Stimulated activated CD8-positive, alpha-beta memory T cell treated with anti-CD3 and anti-CD28 coated beads, Interleukin-15, amount 100 ng/mL, for 24 hours (primary cell): Measurements from ENCODE around the gene CLDN14.
"Not testable (repeated sequence)": the region's sequence is repeated elsewhere in the genome, so short reads cannot be mapped to it uniquely, and the experiment has no call there.

Source experiments
- DNase-seq: peaks from one replicate; pipeline ENCODE4 v3.0.0-alpha.2; 2020; ENCODE audit warnings: low read depth

Gene CLDN14

GRCh38 chr21:36501589-36501892 is 21.6 kb upstream of the CLDN14 start:
- no peak for DNase-seq

- DNase-seq: no peak
Measured at GRCh38 chr21:36499578-36500471, 19.9 kb upstream of the CLDN14 start.

- no peak for DNase-seq
Measured at GRCh38 chr21:36494557-36494956, 14.6 kb upstream of the CLDN14 start.

- no peak for DNase-seq
Measured at GRCh38 chr21:36491209-36491910, 11.4 kb upstream of the CLDN14 start.

GRCh38 chr21:36489776-36490165 is 9.8 kb upstream of the CLDN14 start:
- DNase-seq: no peak

- no peak for DNase-seq
Measured at GRCh38 chr21:36489103-36489775, 9.3 kb upstream of the CLDN14 start.

- no peak for DNase-seq
Measured at GRCh38 chr21:36487641-36488307, 7.9 kb upstream of the CLDN14 start.

- DNase-seq: no peak
Measured at GRCh38 chr21:36486246-36486645, 6.3 kb upstream of the CLDN14 start.

- no peak for DNase-seq
Measured at GRCh38 chr21:36485476-36485875, 5.6 kb upstream of the CLDN14 start.

- DNase-seq: no peak
Measured at GRCh38 chr21:36483095-36483494, 3.2 kb upstream of the CLDN14 start.

- DNase-seq: no peak
Measured at GRCh38 chr21:36482673-36483072, 2.8 kb upstream of the CLDN14 start.

GRCh38 chr21:36482181-36482580 is 2.3 kb upstream of the CLDN14 start:
- no peak for DNase-seq

- DNase-seq: no peak
Measured at GRCh38 chr21:36481639-36482038, 1.7 kb upstream of the CLDN14 start.

- no peak for DNase-seq
Measured at GRCh38 chr21:36480618-36481017, 696 bp upstream of the CLDN14 start.

GRCh38 chr21:36478941-36479340 is 981 bp downstream of the CLDN14 start:
- DNase-seq: no peak

- no peak for DNase-seq
Measured at GRCh38 chr21:36478207-36478701, 1.7 kb downstream of the CLDN14 start.

GRCh38 chr21:36477559-36477958 is 2.4 kb downstream of the CLDN14 start:
- no peak for DNase-seq

- DNase-seq: no peak
Measured at GRCh38 chr21:36477001-36477400, 2.9 kb downstream of the CLDN14 start.

GRCh38 chr21:36476541-36476940 is 3.4 kb downstream of the CLDN14 start:
- DNase-seq: not testable (repeated sequence)

- no peak for DNase-seq
Measured at GRCh38 chr21:36474591-36474990, 5.3 kb downstream of the CLDN14 start.

GRCh38 chr21:36473203-36473602 is 6.7 kb downstream of the CLDN14 start:
- no peak for DNase-seq

- DNase-seq: no peak
Measured at GRCh38 chr21:36472377-36472776, 7.5 kb downstream of the CLDN14 start.
